Measurements from ENCODE around the gene USP19. TPM values are rescaled to one million over a fixed set of nuclear protein-coding genes. Genes with fewer than 3 reads are reported as not detected.

USP19 gene
- total and polyA plus RNA-seq, 10 donors, result 14.1 to 108 (median 62.2) TPM

DNA sequence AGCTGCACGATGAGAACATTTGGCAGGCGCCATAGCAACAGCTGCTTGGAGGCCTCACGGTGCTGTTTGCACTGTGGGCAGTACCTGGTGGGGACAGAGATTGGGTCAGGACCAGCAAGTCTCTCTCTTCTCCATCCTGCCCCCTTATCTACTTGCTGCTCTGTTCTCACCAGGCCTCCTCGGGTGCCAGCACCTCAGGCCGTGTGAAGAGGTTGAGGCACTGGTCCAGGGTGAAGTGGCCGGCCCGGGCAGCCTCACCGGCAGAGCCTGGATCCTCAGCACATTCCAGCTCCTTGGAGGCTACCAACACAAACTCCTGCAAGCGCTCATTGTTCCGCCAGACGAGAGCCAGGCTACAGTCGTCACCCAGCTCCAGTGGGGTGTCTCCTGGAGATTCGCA is 9.8 kb downstream of the USP19 start:
- H3K27me3 ChIP-seq (replicated peaks in 1 of 7), result no peaks in the 10 kb centered on the region
- H3K27ac ChIP-seq, result no peak overlapping the region
- no peak for DNase-seq
- no peak overlapping the region for H3K4me3 ChIP-seq
- TF ChIP-seq POLR2A (IDR thresholded peaks at IDR 0.05), result no peak
- TF ChIP-seq POLR2AphosphoS5 (IDR thresholded peaks at IDR 0.05), result peak in 1 of 3 donors; percentile 18
- TF ChIP-seq, protein P1, sequence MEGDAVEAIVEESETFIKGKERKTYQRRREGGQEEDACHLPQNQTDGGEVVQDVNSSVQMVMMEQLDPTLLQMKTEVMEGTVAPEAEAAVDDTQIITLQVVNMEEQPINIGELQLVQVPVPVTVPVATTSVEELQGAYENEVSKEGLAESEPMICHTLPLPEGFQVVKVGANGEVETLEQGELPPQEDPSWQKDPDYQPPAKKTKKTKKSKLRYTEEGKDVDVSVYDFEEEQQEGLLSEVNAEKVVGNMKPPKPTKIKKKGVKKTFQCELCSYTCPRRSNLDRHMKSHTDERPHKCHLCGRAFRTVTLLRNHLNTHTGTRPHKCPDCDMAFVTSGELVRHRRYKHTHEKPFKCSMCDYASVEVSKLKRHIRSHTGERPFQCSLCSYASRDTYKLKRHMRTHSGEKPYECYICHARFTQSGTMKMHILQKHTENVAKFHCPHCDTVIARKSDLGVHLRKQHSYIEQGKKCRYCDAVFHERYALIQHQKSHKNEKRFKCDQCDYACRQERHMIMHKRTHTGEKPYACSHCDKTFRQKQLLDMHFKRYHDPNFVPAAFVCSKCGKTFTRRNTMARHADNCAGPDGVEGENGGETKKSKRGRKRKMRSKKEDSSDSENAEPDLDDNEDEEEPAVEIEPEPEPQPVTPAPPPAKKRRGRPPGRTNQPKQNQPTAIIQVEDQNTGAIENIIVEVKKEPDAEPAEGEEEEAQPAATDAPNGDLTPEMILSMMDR (IDR thresholded peaks at IDR 0.05 in 8 of 11, conservative IDR thresholded peaks at IDR 0.05 in 3 of 11), result no peak
- H3K9me3 ChIP-seq, result no peaks in the 10 kb centered on the region
- intact Hi-C loops (cut with DNase I; ENCODE audit: low total_unique reads), result no loop called here
- H3K36me3 ChIP-seq, result peaks cover 11 to 94% (median 84%) of the 10 kb centered on the region in 6 donors
- WGBS, 5 donors, result 89 to 97% (median 94%) methylated on average over 12 to 13 of the region's 13 CpGs
- H3K4me1 ChIP-seq, result peaks cover 0 to 15% (median 2%) of the 10 kb centered on the region in 6 donors

DNA sequence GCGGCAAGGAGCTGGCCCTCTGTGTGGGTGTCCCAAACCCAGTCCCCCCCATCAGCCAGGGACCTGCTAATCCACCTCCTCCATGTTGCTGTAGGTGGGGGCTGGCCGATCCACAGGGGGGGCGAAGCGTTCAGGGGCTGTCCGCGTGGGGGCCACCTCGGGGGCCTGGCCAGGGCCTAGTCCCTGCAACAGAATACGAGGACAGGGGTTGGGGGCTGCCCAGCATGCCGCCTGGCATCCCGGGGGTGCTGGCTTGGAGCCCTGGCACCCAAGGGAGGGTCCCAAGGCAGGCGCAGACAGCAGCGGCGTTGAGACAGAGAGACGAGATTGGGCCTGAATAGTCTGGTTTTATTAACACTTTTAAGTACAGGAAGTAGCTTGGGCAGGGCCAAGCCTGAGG is 12.3 kb downstream of the USP19 start:
- TF ChIP-seq POLR2AphosphoS5 (IDR thresholded peaks at IDR 0.05), result no peak
- TF ChIP-seq, protein P1 (IDR thresholded peaks at IDR 0.05 in 8 of 11, conservative IDR thresholded peaks at IDR 0.05 in 3 of 11), result no peak
- no peak for TF ChIP-seq POLR2A (IDR thresholded peaks at IDR 0.05)
- WGBS, 5 donors, result 73 to 86% (median 82%) methylated on average over 13 to 14 of the region's 14 CpGs
- Histone ChIP-seq H3K36me3 (peaks cover 9 to 72% (median 60%) of the 10 kb centered on the region in 6 donors), H3K27ac (peak overlapping the region in 3 of 8 donors; percentile 3 to 35 (median 15)), H3K9me3 (no peaks in the 10 kb centered on the region), H3K4me3 (no peak overlapping the region), H3K27me3 (replicated peaks in 1 of 7) (no peaks in the 10 kb centered on the region), H3K4me1 (peaks cover 16 to 36% (median 23%) of the 10 kb centered on the region in 6 donors)
- intact Hi-C loops (cut with DNase I; ENCODE audit: low total_unique reads), result loop anchor here (10.0 kb wide), 1 partner anchor 84 kb away; the partner anchor contains the start of genes IMPDH2 and NDUFAF3
- DNase-seq, result no peak

- peak within 1 kb of the TSS; percentile 79 to 94 (median 90) for H3K27ac ChIP-seq
- 1 to 4% (median 3%) methylated on average over 31 to 50 of the region's 50 CpGs for WGBS, 5 donors
- H3K9me3 ChIP-seq, result no peaks in the 10 kb centered on the region
- H3K36me3 ChIP-seq, result peaks cover 9 to 72% (median 55%) of the 10 kb centered on the region in 6 donors
- TF ChIP-seq, protein P1 (IDR thresholded peaks at IDR 0.05 in 8 of 11, conservative IDR thresholded peaks at IDR 0.05 in 3 of 11), result no peak
- TF ChIP-seq POLR2A (IDR thresholded peaks at IDR 0.05), result no peak
- TF ChIP-seq POLR2AphosphoS5 (IDR thresholded peaks at IDR 0.05), result peak; percentile 81 to 90 (median 82)
- no peaks in the 10 kb centered on the region for H3K27me3 ChIP-seq (replicated peaks in 1 of 7)
- intact Hi-C loops (cut with DNase I; ENCODE audit: low total_unique reads), result loop anchor here (10.0 kb wide), 1 partner anchor 80 kb away; the partner anchor contains the start of genes IMPDH2 and NDUFAF3
- peak within 1 kb of the TSS; percentile 84 to 97 (median 92) for H3K4me3 ChIP-seq
- DNase-seq, result peak; percentile 95
- H3K4me1 ChIP-seq, result peaks cover 16 to 46% (median 27%) of the 10 kb centered on the region in 6 donors
Measured at GRCh38 chr3:49104427-49105291, 16.0 kb downstream of the USP19 start, which contains the start of gene QARS1. QARS1 (minus strand) TSS chr3:49104757; CDS start chr3:49104733, 24 bp downstream.

- H3K27ac ChIP-seq, result peak overlapping the region; percentile 79 to 94 (median 90)
- H3K9me3 ChIP-seq, result no peaks in the 10 kb centered on the region
- H3K4me3 ChIP-seq, result peak overlapping the region; percentile 84 to 97 (median 92)
- no peak for DNase-seq
- H3K4me1 ChIP-seq, result peaks cover 16 to 45% (median 27%) of the 10 kb centered on the region in 6 donors
- intact Hi-C loops (cut with DNase I; ENCODE audit: low total_unique reads), result loop anchor here (10.0 kb wide), 1 partner anchor 79 kb away; the partner anchor contains the start of genes IMPDH2 and NDUFAF3
- WGBS, 5 donors, result 2 to 7% (median 5%) methylated on average over 8 of the region's 8 CpGs
- H3K36me3 ChIP-seq, result peaks cover 6 to 72% (median 55%) of the 10 kb centered on the region in 6 donors
- H3K27me3 ChIP-seq (replicated peaks in 1 of 7), result no peaks in the 10 kb centered on the region
- TF ChIP-seq, protein P1 (IDR thresholded peaks at IDR 0.05 in 8 of 11, conservative IDR thresholded peaks at IDR 0.05 in 3 of 11), result no peak
- TF ChIP-seq POLR2AphosphoS5 (IDR thresholded peaks at IDR 0.05), result no peak
- TF ChIP-seq POLR2A (IDR thresholded peaks at IDR 0.05), result no peak
Measured at GRCh38 chr3:49104052-49104426, 16.6 kb downstream of the USP19 start.
